Astrocyte of the spinal cord (primary cell): ENCODE results near the gene FCRL5.

Source experiments
- DNase-seq: peaks from one replicate; pipeline ENCODE4 v3.0.0; 2011; ENCODE audit warnings: low read depth, low spot score
- H3K4me3 ChIP-seq: 2 replicates; pipeline ENCODE4 v1.5.1; 2011; ENCODE audit warnings: low read depth, mild to moderate bottlenecking, low read length, moderate library complexity
- CTCF ChIP-seq: IDR thresholded peaks from 2 replicates; pipeline ENCODE4 v1.5.1; 2012; ENCODE audit warnings: low read depth, mild to moderate bottlenecking, low read length, inconsistent platforms
- in situ Hi-C: cut with HindIII; loops from 2 replicates; pipeline ENCODE4 v1.10.0; 2017; ENCODE audit warnings: low sequenced_read_pairs

Gene FCRL5

GRCh38 chr1:157504646-157505045 is 47.7 kb downstream of the FCRL5 start:
- in situ Hi-C loops: no loop called here
- TF ChIP-seq CTCF: no peak

GRCh38 chr1:157499521-157499920 is 52.8 kb downstream of the FCRL5 start:
- no peak overlapping the region for H3K4me3 ChIP-seq
- in situ Hi-C loops: no loop called here
- TF ChIP-seq CTCF: no peak
- no peak for DNase-seq

More at GRCh38 chr1:157504646-157505045, 47.7 kb downstream of the FCRL5 start:
- DNase-seq: no peak
- H3K4me3 ChIP-seq: no peak overlapping the region

GRCh38 chr1:157498736-157499090 is 53.6 kb downstream of the FCRL5 start:
- in situ Hi-C loops: no loop called here
- TF ChIP-seq CTCF: no peak
- H3K4me3 ChIP-seq: no peak overlapping the region
- DNase-seq: no peak

- DNase-seq: no peak
- in situ Hi-C loops: no loop called here
- no peak for TF ChIP-seq CTCF
- no peak overlapping the region for H3K4me3 ChIP-seq
These were observed 54.2 kb downstream of the FCRL5 start for GRCh38 chr1:157497987-157498735.

- H3K4me3 ChIP-seq: no peak overlapping the region
- no peak for DNase-seq
- TF ChIP-seq CTCF: no peak
- in situ Hi-C loops: no loop called here
These were observed 55.0 kb downstream of the FCRL5 start for GRCh38 chr1:157497284-157497683.

- TF ChIP-seq CTCF: peak; percentile 85
- H3K4me3 ChIP-seq: no peak overlapping the region
- in situ Hi-C loops: no loop called here
- peak; percentile 37 for DNase-seq
These were observed 56.2 kb downstream of the FCRL5 start for GRCh38 chr1:157496121-157496526.
